Femur (tissue), 1 donor: ENCODE data around the gene ORM1.
A peak's percentile ranks its signal among the peaks of the same experiment; 100 is the strongest.
"Not testable (repeated sequence)": the region's sequence is repeated elsewhere in the genome, so short reads cannot be mapped to it uniquely, and the experiment has no call there.

ENCODE experiments used
- DNase-seq: peaks from one replicate; pipeline ENCODE4 v3.0.0-alpha.2; 2017

Gene ORM1

DNA sequence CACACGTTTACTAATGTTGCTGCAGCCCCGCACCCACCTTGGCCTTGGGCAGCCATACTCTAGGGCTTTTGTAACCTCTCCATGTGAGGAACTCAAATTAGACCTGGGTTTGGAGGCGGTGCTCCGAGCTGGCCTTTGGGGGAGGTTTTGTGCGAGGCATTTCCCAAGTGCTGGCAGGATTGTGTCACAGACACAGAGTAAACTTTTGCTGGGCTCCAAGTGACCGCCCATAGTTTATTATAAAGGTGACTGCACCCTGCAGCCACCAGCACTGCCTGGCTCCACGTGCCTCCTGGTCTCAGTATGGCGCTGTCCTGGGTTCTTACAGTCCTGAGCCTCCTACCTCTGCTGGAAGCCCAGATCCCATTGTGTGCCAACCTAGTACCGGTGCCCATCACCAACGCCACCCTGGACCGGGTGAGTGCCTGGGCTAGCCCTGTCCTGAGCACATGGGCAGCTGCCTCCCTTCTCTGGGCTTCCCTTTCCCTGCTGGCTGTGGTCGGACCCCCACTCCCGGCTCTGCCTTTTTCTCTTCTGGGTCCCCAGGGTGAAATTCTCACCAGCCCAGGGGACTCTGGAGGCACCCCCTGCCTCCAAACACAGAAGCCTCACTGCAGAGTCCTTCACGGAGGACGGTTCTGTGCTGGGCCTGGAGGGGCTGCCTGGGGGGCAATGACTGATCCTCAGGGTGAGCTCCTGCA lies at the start of gene ORM1:
Gene ORM1, plus strand, starts transcription at position 268 of the 701 bp plus-strand sequence. Its CDS starts 36 bp downstream, at position 304.
- DNase-seq = not testable (repeated sequence)

- DNase-seq = peak; percentile 13
These were observed 49.4 kb upstream of the ORM1 start for GRCh38 chr9:114273461-114273881.

DNA sequence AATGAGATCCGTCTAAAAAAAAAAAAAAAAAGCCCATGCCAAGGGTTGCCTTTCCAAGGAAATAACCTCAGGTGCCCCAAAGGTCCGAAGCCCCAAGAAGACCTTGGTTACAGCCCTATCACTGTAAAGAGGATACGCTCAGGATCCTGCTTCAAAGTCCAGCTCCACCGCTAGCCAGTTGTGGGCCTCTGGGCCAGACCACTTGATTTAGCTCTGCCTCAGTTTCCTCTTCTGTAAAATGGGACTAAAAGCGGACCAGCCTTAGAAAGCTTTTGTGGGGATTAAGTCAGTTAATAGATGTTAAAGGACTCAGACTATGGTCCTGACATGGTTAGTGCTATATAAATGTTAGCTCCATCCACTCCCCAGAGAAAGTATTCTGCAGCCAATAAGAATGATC lies 48.7 kb upstream of the ORM1 start:
- DNase-seq = no peak

DNA sequence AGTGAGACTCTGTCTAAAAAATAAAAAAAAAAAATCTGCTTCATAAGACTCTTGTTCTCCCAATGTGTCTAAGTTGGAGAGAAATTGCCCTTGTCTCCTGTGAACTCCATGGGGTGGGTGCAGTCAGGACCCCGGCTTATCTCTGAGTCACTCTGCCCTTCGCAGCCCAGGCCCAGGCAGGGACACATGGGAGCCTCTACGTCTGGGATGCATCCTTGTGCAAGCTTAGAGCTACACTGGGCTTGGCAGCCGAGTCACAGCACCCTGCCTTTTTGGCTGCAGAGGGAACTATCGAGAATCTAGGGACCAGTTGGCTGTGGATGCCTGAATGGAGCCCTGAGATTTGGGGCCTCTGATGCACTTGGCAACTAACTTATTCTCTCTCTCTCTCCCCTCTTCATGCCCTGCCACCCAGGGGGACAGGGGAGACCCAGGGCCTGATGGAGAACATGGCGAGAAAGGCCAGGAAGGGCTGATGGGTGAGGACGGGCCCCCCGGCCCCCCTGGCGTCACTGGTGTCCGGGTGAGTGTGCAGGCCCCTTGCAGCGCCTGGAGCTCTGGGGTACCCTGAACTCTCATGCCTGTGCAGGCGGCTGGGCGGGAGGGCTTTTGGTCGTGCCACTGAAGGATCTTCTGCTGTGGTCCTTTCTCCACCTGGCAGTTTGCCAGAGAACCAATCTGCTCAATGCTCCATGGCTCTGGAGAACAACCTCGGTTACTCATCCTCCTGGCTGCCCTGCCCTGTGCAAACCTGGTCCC lies 47.5 kb upstream of the ORM1 start:
- peak; percentile 27 for DNase-seq

DNA sequence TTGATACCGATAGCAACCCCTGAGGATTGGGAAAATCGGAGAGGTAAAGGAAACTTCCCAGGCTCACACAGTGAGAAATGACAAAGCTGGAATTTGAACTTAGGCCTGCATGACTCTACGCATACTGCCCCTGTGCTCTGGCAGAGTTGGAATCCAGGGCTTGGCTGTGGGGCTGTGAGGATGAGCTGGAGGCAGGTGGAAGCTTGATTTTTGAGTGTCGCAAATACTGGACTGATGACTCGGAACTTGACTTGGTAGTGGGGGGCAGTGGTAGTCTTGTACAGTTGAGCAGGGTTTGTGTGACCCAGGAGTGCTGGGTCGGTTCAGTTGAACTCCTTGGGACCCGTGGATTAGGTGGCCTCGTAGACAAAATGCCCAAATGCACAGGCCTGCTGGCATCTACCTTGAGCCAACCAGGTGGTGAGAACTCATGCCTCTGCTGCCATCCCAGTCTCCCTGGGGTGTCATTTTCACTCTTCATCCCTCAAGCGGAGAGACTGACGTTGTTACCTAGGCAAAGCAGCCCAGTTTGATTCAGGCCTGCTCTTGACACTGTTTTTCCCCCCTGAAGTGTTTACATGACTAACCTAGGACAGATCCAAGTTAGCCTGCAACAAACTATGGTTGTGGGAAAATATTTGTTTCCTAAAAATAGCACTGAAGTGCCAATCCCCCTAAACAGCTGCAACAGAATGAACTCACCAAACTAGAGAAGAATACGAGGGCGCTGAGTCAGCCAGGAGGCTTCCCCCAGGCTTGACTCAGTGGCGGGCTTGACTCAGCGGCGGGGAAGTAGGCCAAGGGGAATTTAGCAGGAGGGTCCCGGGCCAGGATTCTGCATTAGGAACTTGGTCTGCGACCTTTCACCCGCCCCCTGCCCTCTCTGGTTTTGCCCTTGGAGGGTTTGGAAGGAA lies 45.7 kb upstream of the ORM1 start:
- peak; percentile 56 for DNase-seq

GRCh38 chr9:114278356-114278755 lies 44.5 kb upstream of the ORM1 start:
- peak; percentile 9 for DNase-seq

DNA sequence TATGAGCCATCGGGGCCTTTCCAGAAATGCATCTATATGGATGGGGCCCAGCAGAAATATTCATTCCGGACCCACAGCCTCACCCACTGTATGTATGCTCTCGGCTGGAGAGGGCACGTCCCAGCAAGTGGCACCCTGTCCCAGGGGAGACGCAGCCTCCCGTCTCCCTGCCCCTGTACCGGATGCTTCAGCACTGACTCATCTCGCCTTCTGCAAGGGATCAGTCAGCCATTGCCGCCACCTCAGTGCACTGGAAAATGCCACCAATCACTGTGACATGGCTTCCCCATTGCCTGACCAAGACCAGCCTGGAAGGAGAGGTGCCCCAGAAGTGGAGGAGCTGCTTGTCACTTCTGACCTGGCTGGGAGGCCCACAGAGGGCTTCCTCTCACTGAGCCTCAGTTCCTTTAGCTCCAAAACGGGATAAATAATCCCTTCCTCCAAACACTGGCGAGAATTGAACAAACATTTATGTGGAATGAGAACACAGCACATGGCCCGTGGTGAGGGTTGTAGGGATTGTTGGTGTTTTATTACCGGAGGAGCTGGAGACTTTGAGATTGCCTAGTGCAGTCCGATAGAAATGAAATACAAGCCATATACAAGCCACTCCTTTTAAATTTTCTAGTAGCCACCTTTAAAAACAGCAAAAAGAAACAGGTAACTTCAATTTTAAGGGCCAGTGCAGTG lies 43.9 kb upstream of the ORM1 start:
- peak; percentile 20 for DNase-seq

DNA sequence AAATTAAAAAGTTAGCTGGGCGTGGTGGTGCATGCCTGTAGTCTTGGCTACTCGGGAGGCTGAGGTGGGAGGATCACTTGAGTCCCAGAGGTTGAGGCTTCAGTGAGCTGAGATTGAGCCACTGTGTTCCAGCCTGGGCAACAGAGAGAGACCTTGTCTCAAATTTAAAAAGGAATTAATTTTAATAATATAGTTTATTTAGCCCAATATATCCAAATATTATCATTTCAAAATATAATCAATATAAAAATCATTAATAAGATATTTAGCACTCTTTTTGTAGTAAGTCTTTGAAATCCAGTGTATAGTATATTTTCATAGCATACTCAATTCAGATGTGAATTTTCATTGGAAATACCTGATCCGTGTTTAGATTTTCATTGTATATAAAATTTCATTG lies 43.2 kb upstream of the ORM1 start:
- DNase-seq = peak; percentile 12

DNA sequence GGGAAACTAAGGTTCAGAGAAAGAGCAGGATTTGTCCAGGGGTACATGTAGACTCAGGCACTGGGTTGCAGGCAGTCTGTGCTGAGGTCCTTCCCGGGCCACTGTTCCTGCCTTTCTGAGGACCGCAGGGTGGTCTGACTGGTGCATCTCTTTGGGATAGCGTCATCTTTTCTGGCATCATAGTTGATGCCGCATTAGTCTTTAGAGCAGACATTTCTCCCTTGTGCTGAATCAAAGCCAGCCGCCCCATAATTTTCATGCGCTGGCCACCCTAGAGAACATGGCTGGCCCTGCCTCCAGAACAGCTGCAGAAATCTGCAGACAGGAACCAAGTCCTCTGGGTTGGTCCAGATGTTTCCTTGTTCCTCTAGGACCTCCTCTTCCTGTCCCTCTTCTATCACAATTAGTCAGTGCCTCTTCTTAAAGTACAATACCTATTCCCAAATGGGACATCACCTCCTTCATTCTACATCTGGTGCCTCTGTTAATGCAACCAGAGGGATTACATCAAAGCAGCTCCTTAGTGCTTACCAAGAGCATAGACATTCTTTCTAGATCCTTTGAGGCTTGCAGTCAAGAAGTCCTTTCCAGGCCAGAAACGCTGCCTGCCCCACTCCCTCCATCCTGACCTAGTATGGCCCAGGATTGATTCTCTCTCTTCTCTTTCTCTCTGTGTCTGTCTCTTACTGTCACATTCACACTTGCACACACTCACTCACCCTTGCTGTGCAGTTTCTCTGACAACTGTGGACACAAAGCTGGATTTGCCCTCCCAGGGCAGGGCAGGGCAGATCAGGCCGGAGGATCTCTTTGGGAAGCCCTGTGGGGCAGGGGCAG lies 42.0 kb upstream of the ORM1 start:
- peak; percentile 84 for DNase-seq

DNA sequence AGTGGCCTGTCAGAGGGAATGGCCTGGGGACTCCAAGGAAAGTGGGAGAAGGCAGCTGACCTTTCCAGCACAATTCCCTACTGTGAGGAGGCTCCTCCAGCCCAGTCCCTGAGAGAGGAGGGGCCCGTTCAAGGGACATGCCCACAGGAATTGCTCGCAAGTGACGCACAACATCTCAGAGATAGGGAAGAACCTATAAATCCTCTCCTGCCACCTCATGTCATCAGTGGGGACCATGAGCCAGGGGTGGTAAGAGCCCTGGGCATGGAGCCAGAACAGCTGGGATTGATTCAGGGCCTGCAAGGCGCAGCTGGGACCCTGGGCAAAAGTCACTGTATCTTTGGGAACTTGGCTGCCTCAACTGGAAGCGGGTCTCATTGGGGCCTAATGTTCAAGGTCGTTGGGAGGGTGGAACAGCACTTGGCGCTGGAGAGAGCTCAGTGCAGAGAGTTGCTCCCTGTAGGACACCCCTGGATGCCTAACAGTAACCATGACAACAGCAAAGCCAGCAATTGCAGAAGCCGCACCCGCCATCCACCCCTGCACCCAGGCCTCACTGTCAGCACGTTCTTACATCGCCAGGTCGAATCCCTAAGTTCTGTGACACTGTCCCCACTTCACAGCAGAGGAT lies 41.3 kb upstream of the ORM1 start:
- DNase-seq = peak; percentile 85

- no peak for DNase-seq
These were observed 40.8 kb upstream of the ORM1 start for GRCh38 chr9:114282104-114282485.

GRCh38 chr9:114282507-114282906 lies 40.4 kb upstream of the ORM1 start:
- peak; percentile 27 for DNase-seq

DNA sequence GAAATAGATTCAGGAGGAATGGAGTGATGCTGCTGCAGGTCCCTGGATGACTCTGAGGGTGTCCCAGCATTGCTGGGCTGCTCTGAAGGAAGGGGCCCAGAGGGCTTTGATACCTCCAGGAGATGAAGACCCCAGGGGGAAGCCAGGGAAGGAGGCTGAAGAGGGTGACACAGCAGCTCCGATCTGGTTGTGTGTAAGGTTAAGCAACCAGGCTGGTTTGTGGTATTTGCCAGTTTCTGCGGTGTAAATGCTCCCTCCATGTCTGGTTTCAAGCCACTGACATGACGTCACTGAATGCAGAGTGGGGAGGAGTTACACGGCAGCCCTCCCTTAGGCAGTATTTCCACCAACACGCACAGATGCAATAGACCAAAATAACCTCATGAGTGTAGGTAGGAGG lies 40.0 kb upstream of the ORM1 start:
- DNase-seq = peak; percentile 64

- DNase-seq = peak; percentile 26
These were observed 39.3 kb upstream of the ORM1 start for GRCh38 chr9:114283551-114284111.

DNA sequence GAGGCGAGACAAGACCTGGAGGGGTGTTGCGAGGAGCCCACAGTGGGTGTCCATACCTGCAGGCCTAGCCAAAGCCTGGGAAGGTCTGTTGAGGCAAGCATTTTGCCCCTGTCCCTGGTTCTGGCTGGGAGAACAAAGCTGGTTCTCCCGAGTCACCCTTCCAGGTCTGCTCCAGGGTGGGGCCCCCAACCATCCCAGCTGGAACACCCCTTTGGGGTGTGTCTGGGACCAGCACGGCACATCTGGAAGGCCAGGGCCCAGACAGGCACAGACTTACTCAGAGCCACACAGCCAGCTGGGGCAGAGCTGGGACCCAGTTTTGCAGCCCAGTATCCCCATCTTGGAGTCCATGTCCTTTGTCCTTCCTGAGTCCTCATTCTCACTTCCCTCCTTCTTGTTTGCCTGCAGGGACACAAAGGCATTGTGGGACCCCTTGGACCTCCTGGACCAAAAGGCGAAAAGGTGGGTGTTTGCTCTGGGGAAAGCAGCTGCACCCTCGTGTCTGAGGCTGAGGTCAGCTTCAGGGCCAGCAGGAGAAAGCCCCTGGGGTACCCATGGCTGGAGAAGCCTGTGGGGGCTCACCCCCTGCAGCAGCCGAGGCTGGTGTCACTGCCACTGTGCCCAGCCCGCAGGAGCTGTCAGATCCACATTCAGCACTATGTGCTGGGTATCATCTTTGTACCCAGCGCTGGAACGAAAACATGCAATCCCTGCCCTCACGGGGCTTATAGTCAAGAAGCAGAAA lies 38.4 kb upstream of the ORM1 start:
- DNase-seq = no peak

DNA sequence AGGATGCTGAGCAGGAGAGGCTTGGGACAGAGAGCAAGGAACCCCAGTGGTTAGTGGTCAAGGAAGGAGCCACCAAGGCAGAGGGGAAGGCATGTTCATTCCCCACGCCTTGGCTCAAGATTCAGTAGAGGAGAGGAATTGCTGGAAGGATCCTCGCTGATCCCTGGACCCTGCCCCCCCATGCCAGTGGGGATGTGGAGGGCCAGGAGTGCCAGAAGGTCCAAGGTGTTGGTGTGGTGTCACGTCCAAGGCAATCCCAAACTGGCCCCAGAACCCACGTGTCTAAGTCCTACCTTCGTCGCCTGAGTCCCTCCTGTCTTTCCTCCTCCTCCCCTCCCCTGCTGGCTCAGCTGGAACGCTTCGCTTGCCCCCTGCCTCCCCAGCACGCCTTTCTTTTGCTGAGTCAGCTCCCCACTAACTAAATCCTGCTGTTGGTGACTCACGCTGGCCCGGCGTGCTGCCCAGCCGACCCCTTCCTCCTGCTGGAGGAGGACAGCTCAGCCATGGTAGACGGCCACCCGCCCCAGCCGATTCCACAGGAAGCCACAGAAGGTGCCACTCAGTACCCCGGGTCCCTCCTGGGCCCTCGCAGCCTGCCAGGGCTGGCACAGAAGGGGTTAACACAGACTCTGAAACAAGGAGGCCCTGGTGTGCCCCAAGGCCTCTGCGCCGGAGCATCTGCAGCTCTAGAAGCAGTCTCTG lies 37.6 kb upstream of the ORM1 start:
- DNase-seq = peak; percentile 89

- peak; percentile 13 for DNase-seq
These were observed 36.7 kb upstream of the ORM1 start for GRCh38 chr9:114286146-114286679.

GRCh38 chr9:114287001-114287762 lies 35.7 kb upstream of the ORM1 start:
- DNase-seq = peak; percentile 36
